ENCODE data around the gene HLA-DPB1. TPM values are rescaled to one million over a fixed set of nuclear protein-coding genes. Genes with fewer than 3 reads are reported as not detected.

HLA-DPB1 gene
- total and polyA plus RNA-seq, 9 of the 15 experiments (the other 6 are each of a cell fraction or from before 2014, with no cell fraction given) = 0.07 to 1.2 (median 0.51) TPM

GRCh38 chr6:33034554-33034953 is 41.2 kb upstream of the HLA-DPB1 start:
- Histone ChIP-seq H3K4me3 (no peak overlapping the region), H4K20me1 (replicated peaks; ENCODE audit: control insufficient read depth, insufficient read depth, low read length) (no peaks in the 10 kb centered on the region), H3K36me3 (ENCODE audit: control insufficient read depth, insufficient read depth, low read length) (no peaks in the 10 kb centered on the region), H3K9me3 (replicated peaks; ENCODE audit: control insufficient read depth, insufficient read depth, low read depth, low read length) (0 out of 2 replicates have a peak, but pooled peaks cover 1% of the 10 kb centered on the region), H3K27ac (ENCODE audit: extremely low read depth, low read depth, low read length) (no peak overlapping the region), H3K9me1 (ENCODE audit: control insufficient read depth, insufficient read depth, low read length) (no peaks in the 10 kb centered on the region), H3K27me3 (ENCODE audit: control insufficient read depth in 2 of 2, insufficient read depth in 2 of 2, low read length in 2 of 2) (no peaks in the 10 kb centered on the region), H3K79me2 (ENCODE audit: control insufficient read depth, insufficient read depth, low read length) (no peaks in the 10 kb centered on the region), H3K9ac (ENCODE audit: insufficient read depth in 1 of 2, low read depth in 2 of 2, low read length in 2 of 2) (no peak overlapping the region), H3K4me2 (ENCODE audit: insufficient read depth, low read length) (no peak overlapping the region), H3K4me1 (replicated peaks in 1 of 2; ENCODE audit: control insufficient read depth in 2 of 2, insufficient read depth in 2 of 2, low read length in 2 of 2) (no peaks in the 10 kb centered on the region), H2AFZ (ENCODE audit: low read depth, low read length) (no peak overlapping the region)
- TF ChIP-seq MCM7 (IDR thresholded peaks at IDR 0.05) = no peak
- intact Hi-C loops (cut with micrococcal nuclease) = no loop called here
- in situ Hi-C loops (cut with MboI) = no loop called here
- CTCF ChIA-PET (ENCODE audit: low intra/inter-chr PET ratio) = no interaction called here
- BruUV-seq (replicated peaks) = no TSS peak
- WGBS (ENCODE audit: insufficient coverage, low coverage, missing lambda C conversion rate) = 0% methylated on average over 1 of the region's 1 CpG
- no peak for DNase-seq (ENCODE audit: extremely low read depth in 1 of 4, low spot score in 3 of 4)
- no peak for ATAC-seq
- no peak for FAIRE-seq
- POLR2A ChIA-PET = no interaction called here

GRCh38 chr6:33036535-33036934 is 39.3 kb upstream of the HLA-DPB1 start:
- no peak for ATAC-seq
- Histone ChIP-seq H3K9me3 (replicated peaks; ENCODE audit: control insufficient read depth, insufficient read depth, low read depth, low read length) (0 out of 2 replicates have a peak, but pooled peaks cover 1% of the 10 kb centered on the region), H4K20me1 (replicated peaks; ENCODE audit: control insufficient read depth, insufficient read depth, low read length) (no peaks in the 10 kb centered on the region), H2AFZ (ENCODE audit: low read depth, low read length) (no peak overlapping the region), H3K9me1 (ENCODE audit: control insufficient read depth, insufficient read depth, low read length) (no peaks in the 10 kb centered on the region), H3K4me1 (replicated peaks in 1 of 2; ENCODE audit: control insufficient read depth in 2 of 2, insufficient read depth in 2 of 2, low read length in 2 of 2) (no peaks in the 10 kb centered on the region), H3K36me3 (ENCODE audit: control insufficient read depth, insufficient read depth, low read length) (no peaks in the 10 kb centered on the region), H3K4me3 (no peak overlapping the region), H3K4me2 (ENCODE audit: insufficient read depth, low read length) (no peak overlapping the region), H3K9ac (ENCODE audit: insufficient read depth in 1 of 2, low read depth in 2 of 2, low read length in 2 of 2) (no peak overlapping the region), H3K27me3 (ENCODE audit: control insufficient read depth in 2 of 2, insufficient read depth in 2 of 2, low read length in 2 of 2) (no peaks in the 10 kb centered on the region), H3K79me2 (ENCODE audit: control insufficient read depth, insufficient read depth, low read length) (no peaks in the 10 kb centered on the region), H3K27ac (ENCODE audit: extremely low read depth, low read depth, low read length) (no peak overlapping the region)
- no TSS peak for BruUV-seq (replicated peaks)
- 0% methylated on average over 1 of the region's 1 CpG for WGBS (ENCODE audit: insufficient coverage, low coverage, missing lambda C conversion rate)
- no peak for DNase-seq (ENCODE audit: extremely low read depth in 1 of 4, low spot score in 3 of 4)
- ChIA-PET POLR2A (no interaction called here), CTCF (ENCODE audit: low intra/inter-chr PET ratio) (no interaction called here)
- no peak for FAIRE-seq
- intact Hi-C loops (cut with micrococcal nuclease) = no loop called here
- in situ Hi-C loops (cut with MboI) = no loop called here
- no peak for TF ChIP-seq MBD1 (CRISPR knock-in tag; IDR thresholded peaks at IDR 0.05)
- TF ChIP-seq UBTF (IDR thresholded peaks at IDR 0.05; ENCODE audit: borderline replicate concordance in 1 of 2, low read depth in 2 of 2, low read length in 2 of 2) = no peak
- TF ChIP-seq PHTF2 (CRISPR knock-in tag; IDR thresholded peaks at IDR 0.05) = no peak
- no peak for TF ChIP-seq CHD4 (IDR thresholded peaks at IDR 0.05; ENCODE audit: insufficient read depth, insufficient replicate concordance, low read depth, low read length, poor library complexity, severe bottlenecking)

Measured in K562 (cell line).